OCI-M1 (cell line): Measurements from ENCODE around the gene MCTS1.
"Not testable (repeated sequence)": the region's sequence is repeated elsewhere in the genome, so short reads cannot be mapped to it uniquely, and the experiment has no call there.

ENCODE experiments used
- DNase-seq: peaks from one replicate; lab custom pipeline; 2025; lab: John Stamatoyannopoulos, UW

MCTS1 gene

GRCh38 chrX:120629667-120630537, 26.0 kb downstream of the MCTS1 start, which contains the start of gene C1GALT1C1:
Gene C1GALT1C1 (minus strand): TSS chrX:120630054. CDS start chrX:120627166, 2,888 bp downstream.
- DNase-seq, result peak; percentile 96

DNA sequence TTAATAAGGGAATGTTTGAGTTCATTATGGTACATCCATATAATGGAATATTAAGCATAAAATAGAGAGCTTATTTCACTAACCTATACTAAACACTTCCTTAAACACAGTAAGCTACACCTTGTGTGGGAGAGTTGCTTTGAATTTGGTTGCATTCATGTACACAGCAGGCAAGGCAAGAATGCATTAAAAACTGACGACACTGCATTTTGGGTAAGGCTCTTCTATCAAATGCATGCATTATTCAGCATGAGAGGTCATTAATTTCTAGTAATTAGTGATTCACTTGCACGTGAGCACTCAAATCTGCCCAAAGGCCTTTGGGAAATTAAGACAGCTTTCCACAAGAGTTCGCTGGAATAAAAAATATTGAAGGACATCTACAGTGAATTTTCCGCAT, 34.7 kb downstream of the MCTS1 start:
- DNase-seq, result no peak

DNA sequence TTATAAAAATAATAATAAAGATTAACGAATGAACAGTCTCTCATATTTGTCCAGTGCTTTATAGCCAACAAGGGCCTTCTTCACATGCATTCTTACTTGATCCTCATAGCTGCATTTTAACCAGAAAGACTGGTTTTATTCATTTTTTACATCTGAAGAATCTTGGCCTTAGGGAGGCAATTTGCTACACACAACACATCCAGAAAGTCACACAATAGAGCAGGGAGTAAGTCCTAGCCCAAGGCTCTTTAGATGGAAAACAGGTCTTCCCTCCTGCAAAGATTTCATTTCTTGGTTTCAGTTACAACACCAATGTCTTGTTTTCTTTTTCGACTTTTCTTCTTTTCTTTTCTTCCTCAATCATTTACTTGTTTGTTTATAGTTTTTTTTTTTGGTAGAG, 39.0 kb downstream of the MCTS1 start:
- no peak for DNase-seq

DNA sequence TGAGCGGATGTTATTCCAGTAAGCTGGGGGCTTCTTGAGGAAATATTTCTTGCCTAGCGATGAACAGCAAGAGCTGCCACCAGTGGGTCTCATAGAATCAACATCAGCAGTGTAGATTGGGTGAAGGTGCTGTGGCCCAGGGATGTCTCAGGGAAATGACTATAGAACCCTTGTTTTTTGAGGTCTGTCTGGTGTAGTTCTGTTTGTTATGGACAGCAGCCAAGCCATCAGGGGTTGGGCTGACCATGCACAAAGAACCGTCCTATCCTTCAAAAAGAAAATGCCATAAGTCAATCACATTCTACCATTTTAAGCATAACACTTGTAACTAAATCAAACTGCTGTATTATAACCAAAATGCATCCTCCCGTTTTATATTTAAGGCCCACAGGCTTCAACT, 43.2 kb downstream of the MCTS1 start:
- DNase-seq, result no peak

- DNase-seq, result not testable (repeated sequence)
Measured at GRCh38 chrX:120652256-120652655, 48.4 kb downstream of the MCTS1 start.

DNA sequence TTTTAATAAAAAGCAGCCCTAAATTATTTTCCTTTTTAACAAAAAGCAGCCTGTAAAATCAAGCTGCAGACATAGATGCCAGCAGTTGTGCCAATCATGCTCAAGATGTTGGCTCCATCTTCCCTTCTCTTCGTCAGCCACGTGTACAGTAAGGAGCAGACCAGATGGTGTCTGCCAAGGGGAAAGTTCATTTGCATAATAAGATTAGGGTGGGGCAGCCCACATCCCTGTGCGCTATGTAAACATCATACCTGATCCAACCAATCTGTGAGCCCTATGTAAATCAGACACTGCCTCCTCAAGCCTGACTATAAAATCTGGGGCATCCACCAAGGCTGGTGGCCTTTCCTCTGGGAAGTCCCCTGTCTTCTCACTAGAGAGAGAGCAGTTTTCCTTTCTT, 49.1 kb downstream of the MCTS1 start:
- peak; percentile 3 for DNase-seq

GRCh38 chrX:120660637-120661036, 56.7 kb downstream of the MCTS1 start:
- DNase-seq, result no peak
